ENCODE results near the gene ARAP1. TPM values are rescaled to one million over a fixed set of nuclear protein-coding genes. Genes with fewer than 3 reads are reported as not detected.

Gene ARAP1
- total and polyA plus RNA-seq, 7 donors: 31.9 to 135 (median 61.5) TPM

DNA sequence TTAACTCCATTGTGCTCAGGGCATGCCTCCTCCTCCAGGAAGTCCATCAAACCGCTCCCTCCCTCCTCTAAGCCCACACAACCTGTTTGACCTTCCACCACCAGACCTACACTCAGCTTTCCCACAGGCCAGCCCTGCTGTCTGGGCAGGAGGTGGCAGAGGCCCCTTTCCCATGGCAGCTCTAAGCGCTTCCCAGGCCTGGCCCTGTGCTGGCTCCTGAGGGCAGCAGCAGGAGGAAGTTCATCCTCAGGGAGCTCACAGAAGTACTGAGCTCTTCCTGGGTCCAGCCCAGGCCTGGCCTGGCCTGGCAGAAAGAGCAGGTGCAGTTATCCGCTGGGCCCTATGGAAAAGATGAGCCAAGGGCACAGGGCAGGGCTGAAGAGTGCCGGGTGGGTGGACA, 31.4 kb downstream of the ARAP1 start:
- Histone ChIP-seq H3K27ac (peak overlapping the region; percentile 83 to 89 (median 88)), H3K36me3 (peaks cover 0 to 12% (median 4%) of the 10 kb centered on the region in 4 donors), H3K27me3 (no peaks in the 10 kb centered on the region), H3K4me1 (peaks cover 0 to 78% (median 61%) of the 10 kb centered on the region in 4 donors), H3K4me3 (peak overlapping the region; percentile 56 to 82 (median 62)), H3K9me3 (no peaks in the 10 kb centered on the region)
- intact Hi-C loops (cut with DNase I): loop anchor here (10.0 kb wide), 1 partner anchor 424 kb away; the partner anchor contains the start of gene FCHSD2
- 19 to 58% methylated on average over 4 of the region's 4 CpGs for WGBS, 2 donors
- TF ChIP-seq, protein P1, sequence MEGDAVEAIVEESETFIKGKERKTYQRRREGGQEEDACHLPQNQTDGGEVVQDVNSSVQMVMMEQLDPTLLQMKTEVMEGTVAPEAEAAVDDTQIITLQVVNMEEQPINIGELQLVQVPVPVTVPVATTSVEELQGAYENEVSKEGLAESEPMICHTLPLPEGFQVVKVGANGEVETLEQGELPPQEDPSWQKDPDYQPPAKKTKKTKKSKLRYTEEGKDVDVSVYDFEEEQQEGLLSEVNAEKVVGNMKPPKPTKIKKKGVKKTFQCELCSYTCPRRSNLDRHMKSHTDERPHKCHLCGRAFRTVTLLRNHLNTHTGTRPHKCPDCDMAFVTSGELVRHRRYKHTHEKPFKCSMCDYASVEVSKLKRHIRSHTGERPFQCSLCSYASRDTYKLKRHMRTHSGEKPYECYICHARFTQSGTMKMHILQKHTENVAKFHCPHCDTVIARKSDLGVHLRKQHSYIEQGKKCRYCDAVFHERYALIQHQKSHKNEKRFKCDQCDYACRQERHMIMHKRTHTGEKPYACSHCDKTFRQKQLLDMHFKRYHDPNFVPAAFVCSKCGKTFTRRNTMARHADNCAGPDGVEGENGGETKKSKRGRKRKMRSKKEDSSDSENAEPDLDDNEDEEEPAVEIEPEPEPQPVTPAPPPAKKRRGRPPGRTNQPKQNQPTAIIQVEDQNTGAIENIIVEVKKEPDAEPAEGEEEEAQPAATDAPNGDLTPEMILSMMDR (IDR thresholded peaks at IDR 0.05): no peak
- TF ChIP-seq POLR2AphosphoS5 (IDR thresholded peaks at IDR 0.05) (no peak), POLR2A (IDR thresholded peaks at IDR 0.05) (no peak), EP300 (IDR thresholded peaks at IDR 0.05) (no peak)
- no peak for DNase-seq

DNA sequence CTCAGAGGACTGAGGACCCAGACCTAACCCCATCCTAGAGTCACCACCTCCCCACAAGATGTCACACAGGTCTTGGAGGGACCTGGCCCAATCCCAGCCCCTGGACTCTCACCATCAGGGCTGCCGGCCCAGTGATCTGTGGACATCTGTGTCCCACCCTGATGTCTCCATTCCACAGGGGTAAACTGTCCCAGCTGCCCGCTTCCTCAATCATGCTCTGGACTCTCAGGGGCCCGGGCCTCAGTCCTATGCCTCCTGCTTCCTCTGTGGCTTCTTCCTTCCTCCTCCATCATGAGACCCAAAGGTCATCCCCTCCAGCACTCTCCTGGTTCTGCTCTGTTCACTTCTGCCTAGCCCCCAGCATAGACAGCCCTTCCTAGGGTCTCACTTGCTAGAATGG, 32.2 kb downstream of the ARAP1 start:
- no peak for DNase-seq
- no peaks in the 10 kb centered on the region for H3K27me3 ChIP-seq
- no peaks in the 10 kb centered on the region for H3K9me3 ChIP-seq
- H3K4me1 ChIP-seq: peaks cover 0 to 73% (median 58%) of the 10 kb centered on the region in 4 donors
- no peak for TF ChIP-seq POLR2AphosphoS5 (IDR thresholded peaks at IDR 0.05)
- TF ChIP-seq POLR2A (IDR thresholded peaks at IDR 0.05): no peak
- TF ChIP-seq, protein P1 (IDR thresholded peaks at IDR 0.05): no peak
- no peak for TF ChIP-seq EP300 (IDR thresholded peaks at IDR 0.05)
- peaks cover 0 to 12% (median 4%) of the 10 kb centered on the region in 4 donors for H3K36me3 ChIP-seq
- intact Hi-C loops (cut with DNase I): loop anchor here (10.0 kb wide), 1 partner anchor 425 kb away; the partner anchor contains the start of gene FCHSD2
- H3K27ac ChIP-seq: peak overlapping the region; percentile 42 to 89 (median 85)
- WGBS, 2 donors: 54% methylated on average over 3 of the region's 3 CpGs
- H3K4me3 ChIP-seq: peak overlapping the region in 3 of 4 donors; percentile 58 to 82 (median 66)

DNA sequence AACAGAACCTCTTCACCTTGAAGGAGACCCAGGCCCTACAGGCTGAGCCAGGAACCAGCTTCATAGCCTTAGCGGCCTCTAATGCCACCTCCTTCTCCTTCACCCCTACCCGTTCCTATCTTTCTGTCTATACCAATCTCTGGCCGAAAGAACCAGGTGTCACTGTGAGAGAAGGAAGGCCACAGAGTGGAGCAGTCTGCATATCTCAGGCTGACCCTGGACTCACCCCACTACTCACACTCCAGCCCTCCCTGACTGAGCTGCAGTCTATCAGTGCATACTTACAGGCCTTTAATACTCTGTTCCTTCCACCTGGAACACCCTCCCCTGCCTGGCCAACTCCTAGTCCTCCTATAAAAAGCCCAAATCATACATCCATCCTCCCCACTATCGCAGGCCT, 32.7 kb downstream of the ARAP1 start:
- H3K9me3 ChIP-seq: no peaks in the 10 kb centered on the region
- TF ChIP-seq EP300 (IDR thresholded peaks at IDR 0.05) (no peak), POLR2AphosphoS5 (IDR thresholded peaks at IDR 0.05) (no peak), POLR2A (IDR thresholded peaks at IDR 0.05) (no peak)
- TF ChIP-seq, protein P1 (IDR thresholded peaks at IDR 0.05): no peak
- WGBS, 2 donors: 81% methylated on average over 4 of the region's 4 CpGs
- no peaks in the 10 kb centered on the region for H3K27me3 ChIP-seq
- H3K36me3 ChIP-seq: peaks cover 0 to 12% (median 4%) of the 10 kb centered on the region in 4 donors
- H3K27ac ChIP-seq: peak overlapping the region; percentile 42 to 89 (median 85)
- intact Hi-C loops (cut with DNase I): no loop called here
- peak overlapping the region in 2 of 4 donors; percentile 6 to 82 for H3K4me3 ChIP-seq
- peaks cover 0 to 71% (median 55%) of the 10 kb centered on the region in 4 donors for H3K4me1 ChIP-seq
- no peak for DNase-seq

DNA sequence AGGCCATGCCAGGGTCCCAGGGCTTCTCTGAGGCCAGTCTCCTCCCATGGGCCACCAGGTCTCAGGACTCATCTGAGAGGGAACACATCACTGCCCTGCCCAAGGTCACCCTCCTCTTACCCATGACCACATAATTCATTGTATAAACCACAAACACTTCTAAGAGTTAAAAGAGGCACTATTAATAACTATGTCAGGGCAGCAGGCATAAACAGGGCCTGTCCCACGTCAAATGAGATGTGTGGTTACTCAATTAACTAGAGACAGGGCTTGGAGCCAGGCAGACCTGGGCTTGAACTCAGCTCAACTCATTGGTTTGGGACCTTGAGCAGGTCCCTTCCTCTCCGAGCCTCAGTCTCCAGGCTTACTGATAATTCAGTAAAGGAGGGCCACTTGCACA, 33.1 kb downstream of the ARAP1 start:
- Histone ChIP-seq H3K9me3 (no peaks in the 10 kb centered on the region), H3K27me3 (no peaks in the 10 kb centered on the region), H3K36me3 (peaks cover 0 to 12% (median 4%) of the 10 kb centered on the region in 4 donors), H3K27ac (peak overlapping the region in 3 of 4 donors; percentile 42 to 89 (median 87)), H3K4me1 (peaks cover 0 to 69% (median 55%) of the 10 kb centered on the region in 4 donors), H3K4me3 (no peak overlapping the region)
- WGBS, 2 donors: 35 to 46% methylated on average over 2 of the region's 2 CpGs
- TF ChIP-seq POLR2A (IDR thresholded peaks at IDR 0.05): no peak
- TF ChIP-seq POLR2AphosphoS5 (IDR thresholded peaks at IDR 0.05): peak in 2 of 4 donors; percentile 21 to 46
- DNase-seq: no peak
- intact Hi-C loops (cut with DNase I): no loop called here

DNA sequence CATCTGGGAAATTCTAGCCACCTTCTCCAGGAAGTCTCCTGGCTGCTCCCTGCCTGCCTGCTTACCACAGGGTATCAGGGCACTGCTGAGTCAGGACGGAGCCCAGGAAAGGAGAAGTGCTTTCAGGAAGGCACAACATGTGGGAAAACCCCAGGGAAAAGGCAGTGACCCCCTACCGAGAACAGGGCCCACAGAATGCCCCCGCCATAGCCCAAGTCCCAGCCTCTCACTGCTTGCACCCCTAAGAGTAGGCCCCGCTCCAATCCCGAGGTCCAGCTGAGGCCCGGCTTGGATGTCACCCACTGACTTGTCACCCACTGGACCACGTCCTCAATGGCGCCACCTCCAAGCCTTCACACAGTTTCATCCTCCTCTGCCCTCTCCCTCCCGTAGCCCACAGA, 34.1 kb downstream of the ARAP1 start:
- no peak overlapping the region for H3K4me3 ChIP-seq
- DNase-seq: no peak
- H3K4me1 ChIP-seq: peaks cover 0 to 66% (median 53%) of the 10 kb centered on the region in 4 donors
- no peaks in the 10 kb centered on the region for H3K27me3 ChIP-seq
- H3K9me3 ChIP-seq: no peaks in the 10 kb centered on the region
- intact Hi-C loops (cut with DNase I): no loop called here
- H3K36me3 ChIP-seq: peaks cover 0 to 12% (median 4%) of the 10 kb centered on the region in 4 donors
- WGBS, 2 donors: 87% methylated on average over 9 of the region's 9 CpGs
- no peak overlapping the region for H3K27ac ChIP-seq
- TF ChIP-seq, protein P1 (IDR thresholded peaks at IDR 0.05): no peak
- no peak for TF ChIP-seq POLR2A (IDR thresholded peaks at IDR 0.05)
- TF ChIP-seq EP300 (IDR thresholded peaks at IDR 0.05): no peak
- no peak for TF ChIP-seq POLR2AphosphoS5 (IDR thresholded peaks at IDR 0.05)

All from sigmoid colon (tissue), 7 donors.